Right ventricle myocardium superior (tissue), 1 donor: ENCODE data around the gene RASGEF1C. TPM values are rescaled to one million over a fixed set of nuclear protein-coding genes. Genes with fewer than 3 reads are reported as not detected.

Source experiments
- ATAC-seq: fragments of 200-7000 bp; cut with Tn5 transposase; one replicate; pipeline ENCODE4 v1.9.1; 2020; ENCODE audit warnings: mild to moderate bottlenecking; ENCODE audit not compliant: poor library complexity
- DNase-seq: peaks from one replicate; pipeline ENCODE4 v3.0.0-alpha.2; 2020
- intact Hi-C: fragments of 100-400 bp; cut with DNase I; formaldehyde crosslinking; loops from one replicate; pipeline ENCODE4 v1.11.2; 2022
- total RNA-seq: library from RNA; stranded (reverse); fragmentation: NEBNext Ultra II Directional; extraction: Animal tissue kit (Norgen Biotek cat#: 25700); gene quantifications from one replicate; pipeline ENCODE4 v1.2.1, GENCODE V29; 2021
- donor health status: DM: no; HTN: yes; CAD: no; lungs with severe emphysema.

RASGEF1C gene
- total RNA-seq, 1 donor from 2014 or later, result 0.59 TPM

DNA sequence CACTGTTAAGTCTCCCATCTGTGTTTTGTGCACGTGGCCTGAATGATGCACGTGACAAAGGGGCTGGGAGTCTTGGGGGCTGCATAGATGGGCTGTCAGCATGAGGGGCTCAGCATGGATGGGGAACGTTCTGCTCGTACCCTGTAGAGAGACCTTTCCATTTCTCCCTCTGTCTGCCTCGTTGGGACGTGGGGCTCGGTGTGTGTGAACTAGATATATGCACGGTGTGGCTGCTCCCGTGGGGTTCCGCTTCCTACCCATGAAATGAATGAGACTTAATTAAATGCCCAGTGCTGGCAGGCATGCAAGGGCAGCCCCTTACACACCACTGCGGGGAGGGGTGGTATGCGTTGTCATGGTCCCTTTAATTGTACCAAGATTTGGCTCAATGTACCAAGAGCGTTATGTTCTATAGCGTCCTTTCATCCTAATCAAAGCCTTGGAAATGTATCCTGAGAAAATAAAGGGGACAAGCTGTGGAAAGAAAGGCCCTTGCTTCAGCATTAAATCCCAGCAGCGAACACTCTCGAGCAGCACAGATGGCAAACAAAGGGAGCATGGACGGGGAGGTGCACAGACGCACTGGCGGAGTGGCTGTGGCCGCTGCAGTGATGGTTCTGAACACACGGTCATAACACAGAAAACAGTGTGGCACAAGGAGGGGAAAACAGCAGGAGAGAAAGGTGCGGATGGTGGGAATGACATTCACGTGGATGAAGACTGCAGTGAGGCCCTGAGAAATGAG lies 66.8 kb downstream of the RASGEF1C start:
- ATAC-seq (no peak), DNase-seq (no peak)
- intact Hi-C loops, result no loop called here

DNA sequence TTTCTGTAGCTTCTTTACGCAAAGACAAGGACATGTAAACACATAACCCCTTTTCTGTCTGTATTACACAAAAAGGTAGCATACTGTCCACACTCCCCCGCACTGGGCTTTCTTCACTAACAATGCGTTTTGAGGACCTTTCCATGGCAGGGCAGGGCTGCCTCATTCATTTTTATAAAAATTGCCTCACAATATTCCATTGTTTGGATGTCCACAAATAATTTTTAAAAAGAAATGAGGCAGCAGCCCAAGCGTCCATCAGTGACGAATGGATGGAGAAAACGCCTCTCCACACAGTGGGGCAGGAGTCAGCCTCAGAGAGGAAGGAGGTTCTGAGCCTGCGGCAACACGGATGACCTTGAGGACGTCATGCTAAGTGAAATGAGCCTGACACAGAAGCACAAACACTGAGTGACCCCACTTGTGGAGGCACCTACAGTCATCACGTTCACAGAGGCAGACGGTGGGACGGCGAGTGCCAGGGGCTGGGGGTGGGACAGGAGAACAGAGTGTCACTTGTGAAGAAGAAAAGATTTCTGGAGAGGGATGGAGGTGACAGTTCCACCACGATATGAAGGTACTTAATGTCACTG lies 67.8 kb downstream of the RASGEF1C start:
- no peak for ATAC-seq
- intact Hi-C loops, result no loop called here
- DNase-seq, result no peak

DNA sequence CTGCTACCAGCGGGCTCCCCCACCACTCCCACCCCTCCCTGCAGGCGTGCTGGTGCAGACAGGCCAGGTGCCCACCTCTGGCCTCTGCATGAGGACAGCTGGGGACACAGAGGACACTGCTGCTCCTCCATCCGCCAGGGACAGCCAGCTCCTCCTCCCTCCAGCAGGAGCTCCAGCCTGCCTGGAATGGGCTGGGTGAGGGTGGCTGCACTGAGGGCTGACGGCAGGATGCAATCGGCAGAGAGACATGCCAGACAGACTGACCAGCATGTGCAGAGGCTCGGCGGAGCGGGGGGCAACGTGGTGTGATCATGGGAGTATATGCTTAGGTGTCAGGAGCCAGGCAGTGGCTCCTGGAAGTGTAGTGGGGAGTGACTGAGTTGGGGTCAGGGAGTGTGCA lies 68.4 kb downstream of the RASGEF1C start:
- ATAC-seq (no peak), DNase-seq (no peak)
- intact Hi-C loops, result no loop called here

DNA sequence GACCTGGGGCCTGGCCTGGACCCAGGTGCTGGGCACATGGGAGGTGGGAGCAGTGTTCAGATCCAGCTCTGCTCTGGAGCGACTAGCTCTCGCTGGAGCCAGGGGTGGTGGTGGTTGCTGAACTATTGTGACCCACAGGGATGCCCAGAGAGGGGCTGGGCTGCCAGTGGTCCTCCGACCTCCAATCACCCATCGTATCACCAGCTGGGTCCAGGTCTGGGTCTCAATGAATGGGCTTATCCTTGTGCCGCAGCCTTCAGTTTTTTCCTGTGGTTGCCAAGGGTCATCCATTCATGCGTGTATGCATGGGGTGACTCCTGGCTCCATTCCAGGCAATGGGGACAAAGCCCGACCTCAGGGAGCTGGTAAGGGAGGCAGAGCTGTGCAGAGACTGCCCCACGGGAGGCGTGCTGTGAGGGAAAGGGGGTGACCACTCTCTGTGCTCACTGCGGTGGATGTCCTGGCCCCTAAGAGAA lies 68.9 kb downstream of the RASGEF1C start:
- no peak for DNase-seq
- intact Hi-C loops, result no loop called here
- ATAC-seq, result no peak

DNA sequence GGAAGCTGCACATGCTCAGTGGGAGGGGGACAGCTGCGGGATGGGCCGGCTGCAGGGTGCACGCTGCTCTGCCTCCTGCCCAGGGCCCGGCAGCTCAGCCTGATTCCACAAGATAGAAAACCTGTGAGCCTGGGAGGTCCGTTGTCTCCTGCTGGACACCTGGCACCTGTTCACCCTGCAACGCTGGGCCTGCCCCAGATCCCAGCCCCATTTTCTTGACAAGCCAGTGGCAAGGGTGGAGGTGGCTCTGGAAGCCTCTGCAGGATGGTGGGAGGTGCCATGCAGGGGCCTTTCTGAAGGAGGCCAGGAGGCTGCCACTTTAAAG lies 69.3 kb downstream of the RASGEF1C start:
- DNase-seq (no peak), ATAC-seq (no peak)
- intact Hi-C loops, result no loop called here

DNA sequence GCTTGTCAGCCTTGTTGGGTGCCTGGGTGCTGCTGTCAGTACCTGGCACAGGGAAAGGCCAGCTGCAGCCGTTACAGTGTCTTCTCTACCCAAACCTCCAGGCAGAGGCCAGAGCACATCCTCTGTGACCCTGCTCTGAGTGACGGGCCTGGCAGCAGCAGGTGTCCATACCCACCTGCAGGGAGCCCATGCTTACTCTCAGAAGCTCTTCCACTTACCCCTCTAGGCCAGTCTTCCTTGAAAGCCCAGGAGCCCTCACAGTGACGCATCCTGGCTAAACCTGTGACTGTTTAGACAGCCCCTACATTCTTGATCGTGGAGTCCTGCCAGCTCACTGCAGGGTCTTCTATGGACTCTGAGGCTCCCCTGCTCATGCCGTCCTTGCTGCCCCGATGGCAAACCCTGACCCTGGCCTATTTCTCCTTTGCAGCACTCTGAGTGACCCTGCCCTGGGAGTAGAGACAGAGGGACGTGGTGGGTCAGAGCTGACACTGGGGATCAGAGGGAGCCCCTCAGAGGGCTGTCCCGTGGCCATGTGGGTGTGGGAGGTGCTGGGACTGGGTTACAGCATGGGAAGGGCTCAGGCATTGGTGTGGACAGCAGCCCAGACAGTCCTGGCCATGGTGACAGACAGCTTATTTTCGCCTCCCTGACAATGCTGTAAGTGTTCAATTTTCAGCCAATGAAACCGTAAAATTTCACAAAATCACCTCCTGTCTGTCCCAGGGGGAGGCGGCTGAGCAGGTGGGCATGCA lies 69.9 kb downstream of the RASGEF1C start:
- intact Hi-C loops, result no loop called here
- ATAC-seq, result no peak
- no peak for DNase-seq

DNA sequence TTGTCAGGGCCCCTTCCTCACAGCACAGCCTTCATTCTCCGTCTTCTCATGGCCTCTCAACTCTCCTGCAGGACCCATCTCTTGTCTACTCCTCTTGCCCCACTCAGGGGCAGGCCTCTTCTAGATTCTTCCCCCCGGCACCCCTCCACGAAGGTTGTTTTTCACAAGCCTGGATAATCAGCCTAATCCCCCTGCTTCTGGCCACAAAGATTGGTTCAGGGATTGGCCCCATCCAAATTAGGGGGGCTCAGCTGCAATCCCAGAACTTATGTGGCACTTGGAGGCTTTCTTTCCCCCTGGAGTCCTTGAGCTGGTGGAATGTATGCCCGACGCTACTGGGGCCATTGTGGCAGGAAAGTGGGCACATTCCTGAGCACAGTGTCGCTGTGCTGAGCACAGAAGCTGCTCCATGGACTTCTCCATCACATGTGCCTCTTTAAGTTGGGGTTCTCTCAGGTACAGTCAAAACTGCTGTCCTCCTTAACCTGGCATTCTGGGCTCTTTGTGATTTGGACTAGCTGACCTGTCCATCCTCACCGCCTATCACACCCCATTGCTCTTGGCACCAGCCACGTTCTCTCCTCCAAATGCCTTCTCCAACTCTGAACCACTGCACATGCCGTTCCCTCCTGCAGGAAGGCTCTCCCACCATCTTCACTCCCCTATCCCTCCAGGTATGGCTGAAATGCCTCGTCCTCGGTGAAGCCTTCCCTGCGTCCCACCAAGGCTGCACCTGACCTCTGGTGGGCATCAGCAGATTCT lies 70.6 kb downstream of the RASGEF1C start:
- intact Hi-C loops, result no loop called here
- DNase-seq (no peak), ATAC-seq (no peak)

DNA sequence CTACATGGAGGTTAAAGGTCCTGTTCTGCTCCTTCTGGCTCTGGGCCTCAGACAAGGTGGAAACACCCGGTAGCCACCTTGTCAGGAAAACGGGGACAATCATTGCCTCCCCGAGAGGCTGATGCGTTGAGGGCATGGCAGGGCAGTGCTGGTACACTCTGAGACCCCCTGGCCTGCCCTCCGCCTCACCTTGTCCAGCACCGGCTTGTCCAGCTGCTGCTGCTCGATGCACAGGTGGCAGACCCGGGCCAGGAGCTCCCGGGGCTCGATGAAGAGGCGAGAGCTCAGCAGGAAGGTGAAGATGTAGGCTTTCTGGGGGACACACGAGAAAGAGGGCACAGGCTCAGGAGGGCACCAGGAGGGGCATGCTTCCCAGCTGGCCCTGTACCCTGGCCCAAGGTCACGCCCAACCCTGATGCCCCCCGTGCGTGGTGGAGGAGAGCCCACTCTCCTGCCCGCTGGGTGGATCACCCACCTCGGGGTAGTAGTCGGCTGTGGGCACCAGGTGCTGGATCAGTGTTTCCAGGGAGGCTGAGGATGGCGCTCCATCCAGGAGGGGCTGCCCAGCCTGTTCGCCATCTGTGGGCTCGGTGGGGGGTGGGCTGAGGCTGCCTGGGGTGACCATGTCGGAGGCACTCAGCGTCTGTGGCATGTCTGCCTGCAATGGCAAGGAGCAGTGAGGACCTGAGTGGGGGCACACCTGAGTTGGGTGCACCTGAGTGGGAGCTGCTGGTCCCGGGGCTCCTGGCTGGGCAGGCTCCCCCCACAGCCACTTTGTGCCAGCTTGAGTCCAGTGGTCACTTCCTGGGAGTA lies 71.4 kb downstream of the RASGEF1C start:
- no peak for ATAC-seq
- intact Hi-C loops, result no loop called here
- DNase-seq, result no peak

DNA sequence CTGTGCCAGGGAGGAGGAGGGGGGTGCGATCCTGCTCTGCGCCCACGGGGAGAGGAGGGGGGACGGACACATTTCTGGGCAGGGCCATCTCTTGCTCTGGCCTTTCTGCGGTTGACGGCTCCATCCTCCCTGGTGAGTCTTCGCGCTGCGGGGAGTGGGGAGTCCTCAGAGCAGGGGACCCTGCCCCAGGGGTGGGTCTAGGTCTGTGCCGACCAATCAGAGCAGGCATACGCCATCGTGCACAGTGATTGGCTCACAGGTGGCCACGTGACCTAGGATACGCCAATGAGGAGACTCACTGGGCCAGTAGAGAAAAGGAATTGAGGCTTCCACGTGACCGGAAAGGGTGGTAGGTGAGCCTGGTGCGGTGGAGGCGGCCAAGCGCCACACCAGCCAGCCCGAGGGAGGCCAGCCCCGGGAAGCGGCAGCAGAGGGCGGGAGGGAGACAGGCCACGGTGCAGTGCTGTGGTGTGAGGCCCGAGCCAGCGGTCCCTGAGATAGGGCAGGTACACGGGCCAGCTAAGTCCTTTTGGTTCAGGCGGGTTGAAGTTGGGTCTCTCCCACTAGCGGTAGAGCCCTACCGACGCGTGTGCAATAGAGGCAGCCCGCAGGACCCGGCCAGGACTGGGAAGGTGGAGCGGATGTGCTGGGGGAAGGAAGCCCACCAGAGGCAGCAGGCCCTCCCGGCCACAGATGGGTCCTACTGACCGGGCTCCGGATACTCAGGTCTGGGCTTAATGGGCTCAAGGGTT lies 72.2 kb downstream of the RASGEF1C start:
- DNase-seq (no peak), ATAC-seq (no peak)
- intact Hi-C loops, result no loop called here

DNA sequence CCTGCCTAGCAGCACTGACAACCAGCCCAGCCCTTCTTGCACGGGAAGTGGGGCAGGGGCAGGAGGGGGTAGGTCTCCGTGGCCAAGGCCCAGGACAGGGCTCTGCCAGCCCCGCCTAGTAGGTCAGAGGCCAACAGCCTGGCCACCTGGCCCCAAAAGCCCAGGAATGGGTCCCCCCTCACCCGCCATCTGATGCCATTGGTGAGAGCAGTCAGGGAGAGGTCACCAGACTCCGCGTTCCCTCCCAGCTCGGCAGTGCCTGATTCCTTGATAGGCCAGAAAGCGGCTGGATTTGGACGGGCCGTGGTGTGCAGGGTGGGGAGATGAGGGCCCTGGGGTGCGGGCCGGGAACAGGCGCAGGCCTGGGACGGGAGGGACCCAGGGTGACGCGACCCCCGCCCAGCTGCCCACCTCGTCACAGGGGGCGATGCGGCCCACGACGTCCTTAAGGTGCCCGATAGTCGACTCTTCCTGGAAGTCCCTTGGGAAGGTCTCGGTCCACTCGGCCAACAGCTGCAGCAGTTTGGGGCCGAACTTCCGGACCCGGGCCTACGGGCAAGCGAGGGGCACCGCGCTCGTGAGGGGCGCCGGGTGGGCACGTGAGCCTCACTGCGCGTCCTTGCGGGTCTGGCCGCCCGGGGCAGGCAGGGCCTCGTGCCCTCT lies 72.9 kb downstream of the RASGEF1C start:
- intact Hi-C loops, result no loop called here
- ATAC-seq (no peak), DNase-seq (no peak)

DNA sequence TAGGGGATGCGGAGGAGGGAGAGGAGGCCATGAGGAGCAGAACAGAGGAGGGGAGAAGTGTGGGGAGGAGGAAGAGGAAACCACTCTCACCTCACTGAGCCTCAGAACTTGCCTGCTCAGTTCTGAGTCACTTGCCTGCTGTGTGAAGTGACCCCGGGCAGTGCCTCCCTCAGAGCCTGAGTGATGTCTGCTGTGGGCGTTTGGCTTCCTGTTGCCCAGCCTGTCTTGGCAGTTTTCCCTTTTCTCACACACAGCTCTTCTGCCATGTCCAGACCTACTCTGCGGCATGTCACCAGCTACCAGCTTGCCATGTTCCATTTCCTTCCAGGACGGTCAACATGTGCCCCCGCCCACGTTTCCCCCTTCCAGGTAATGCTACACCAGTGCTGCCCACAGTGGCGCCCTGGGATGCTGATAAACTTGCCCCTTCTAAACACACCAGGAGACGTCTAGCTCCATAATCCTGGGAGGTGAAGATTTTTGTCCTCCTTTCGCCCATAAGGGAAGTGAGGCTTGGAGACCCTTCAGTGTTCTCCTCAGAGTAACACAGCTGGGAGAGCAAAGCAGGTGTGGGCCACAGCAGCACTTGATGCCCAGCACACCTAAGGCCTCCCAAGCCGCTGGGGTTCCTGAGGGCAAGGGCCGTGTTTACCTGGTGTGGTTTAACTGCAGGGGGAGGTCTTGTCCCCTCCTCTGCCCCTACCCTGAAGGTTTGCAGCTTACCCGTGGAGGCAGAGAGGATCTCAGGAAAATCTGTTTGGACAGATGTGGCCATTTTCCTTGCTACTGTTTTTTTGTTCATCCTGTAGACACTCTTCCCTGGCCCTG lies 73.7 kb downstream of the RASGEF1C start:
- intact Hi-C loops, result no loop called here
- no peak for DNase-seq
- no peak for ATAC-seq

DNA sequence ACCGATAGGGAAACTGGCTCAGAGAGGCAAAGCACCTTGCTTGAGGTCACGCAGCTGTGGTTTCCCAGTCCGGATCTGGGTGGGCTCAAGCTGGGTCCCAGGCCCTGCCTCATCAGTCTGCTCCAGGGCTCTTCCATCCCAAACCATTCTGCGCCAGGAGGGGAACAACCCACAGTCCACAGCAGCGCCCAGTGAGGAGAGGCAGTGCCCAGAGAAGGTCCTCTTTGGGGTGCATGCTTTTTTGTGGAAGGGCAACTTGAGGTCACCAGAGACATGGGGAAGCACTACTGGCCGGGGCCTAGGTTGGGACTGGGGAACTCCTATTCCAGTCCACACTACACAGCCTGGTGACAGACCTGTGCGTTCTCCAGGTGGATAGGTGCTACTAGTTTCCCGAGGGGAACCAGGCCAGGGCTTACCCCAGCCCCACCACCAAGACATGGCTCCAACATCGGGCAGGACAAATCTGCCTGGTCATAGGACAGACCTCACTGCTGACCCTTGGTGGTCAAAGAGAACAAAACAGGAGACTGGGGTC lies 75.0 kb downstream of the RASGEF1C start:
- intact Hi-C loops, result loop anchor here (5.0 kb wide), 1 partner anchor 73 kb away; the partner anchor contains the start of gene RASGEF1C
- ATAC-seq (no peak), DNase-seq (no peak)

DNA sequence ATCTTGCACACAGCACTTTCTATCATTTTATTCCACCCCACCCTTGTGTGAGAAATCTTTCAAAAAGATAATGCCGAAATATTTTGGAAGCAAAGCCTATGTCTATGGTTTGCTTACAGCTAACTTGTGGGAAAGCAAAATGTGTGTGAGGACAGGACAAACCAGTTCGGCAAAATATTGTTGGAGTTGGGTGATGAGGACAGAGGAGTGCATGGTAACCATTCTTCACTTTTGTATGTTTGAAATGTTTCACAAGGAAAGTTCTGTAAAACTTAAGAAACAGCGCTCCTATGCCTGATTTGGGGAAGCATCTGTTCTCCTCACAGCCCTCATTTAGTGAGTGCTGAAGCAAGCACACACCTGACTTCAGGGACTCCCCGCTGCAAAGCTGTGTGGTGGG lies 75.5 kb downstream of the RASGEF1C start:
- no peak for DNase-seq
- intact Hi-C loops, result loop anchor here (5.0 kb wide), 1 partner anchor 74 kb away; the partner anchor contains the start of gene RASGEF1C
- no peak for ATAC-seq

DNA sequence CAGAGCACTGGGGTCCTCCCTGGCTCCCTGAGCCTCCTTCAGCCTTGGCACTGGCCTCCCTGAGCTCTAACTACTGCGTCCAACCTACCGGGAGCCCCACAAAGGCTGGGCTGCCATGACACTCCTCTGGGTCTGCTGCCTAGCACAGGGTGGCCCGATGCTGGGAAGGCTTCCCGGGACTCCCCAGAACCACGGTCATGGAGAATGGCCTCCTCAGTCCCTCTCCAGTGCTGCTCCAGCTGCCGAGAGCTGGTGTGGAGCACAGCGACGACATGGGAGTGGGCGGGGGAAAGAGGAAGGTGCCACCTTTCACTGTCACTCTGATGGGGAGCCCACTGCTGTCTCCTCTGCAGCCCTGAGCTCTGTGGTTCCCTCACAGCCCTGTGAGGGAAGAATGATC lies 76.0 kb downstream of the RASGEF1C start:
- no peak for DNase-seq
- intact Hi-C loops, result loop anchor here (5.0 kb wide), 1 partner anchor 74 kb away; the partner anchor contains the start of gene RASGEF1C

DNA sequence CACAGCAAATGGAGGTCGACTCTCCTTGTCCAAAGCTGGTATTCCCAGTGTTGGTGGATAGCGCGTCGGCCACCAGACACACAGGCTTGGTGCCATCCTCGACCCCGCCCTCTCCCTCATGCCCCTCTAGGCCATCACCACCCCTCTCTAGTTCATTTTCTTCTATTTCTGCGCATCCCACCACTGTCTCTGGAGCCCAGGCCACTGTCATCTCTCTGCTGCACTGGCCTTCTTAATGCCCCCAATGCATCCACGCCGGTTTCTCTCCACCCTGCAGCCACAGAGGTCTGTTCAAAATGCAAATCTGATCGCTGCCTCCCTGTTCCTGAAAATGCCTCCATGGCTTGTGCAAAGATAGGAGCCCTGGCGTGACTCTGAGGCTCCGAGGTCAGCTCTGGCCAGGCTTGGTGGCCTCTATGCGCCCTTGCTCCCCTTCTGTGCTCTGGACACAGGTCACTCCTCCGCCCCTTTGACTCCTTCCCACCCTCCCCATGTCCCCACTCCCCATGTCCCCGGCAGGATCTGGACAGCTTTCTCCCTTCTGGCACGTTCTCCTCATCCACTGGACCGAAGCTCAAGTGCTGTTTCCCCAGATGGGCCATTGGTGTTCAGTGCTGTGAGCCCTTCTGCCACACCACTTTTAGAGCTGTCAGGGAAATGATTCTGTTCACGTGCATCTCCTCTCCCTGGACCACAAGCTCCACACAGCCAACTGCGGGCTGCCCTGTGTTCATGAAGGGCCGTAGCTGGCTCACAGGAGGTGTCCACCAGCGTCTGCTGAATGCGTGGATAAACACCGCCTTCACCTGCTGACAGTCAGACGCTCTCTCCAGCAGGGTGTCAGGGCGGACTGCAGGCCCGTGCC lies 77.9 kb downstream of the RASGEF1C start:
- ATAC-seq, result no peak
- intact Hi-C loops, result loop anchor here (5.0 kb wide), 1 partner anchor 76 kb away; the partner anchor contains the start of gene RASGEF1C
- DNase-seq, result no peak

More for the DNA sequence above, 76.0 kb downstream of the RASGEF1C start:
- no peak for ATAC-seq
